Smooth muscle cell (in vitro differentiated cells): ENCODE data around the gene LRRTM4. TPM values are rescaled to one million over a fixed set of nuclear protein-coding genes. Genes with fewer than 3 reads are reported as not detected.
A peak's percentile ranks its signal among the peaks of the same experiment; 100 is the strongest.

Experiments
- DNase-seq: peaks from one replicate; lab custom pipeline; 2025; ENCODE audit not compliant: unreplicated experiment; lab: John Stamatoyannopoulos, UW
- H2AFZ ChIP-seq: fragments of 200-600 bp; sonication (generic); 2 replicates; pipeline ENCODE4 v1.6.0; 2016; ENCODE audit warnings: antibody characterized with exemption, low read depth, mild to moderate bottlenecking
- H3F3A ChIP-seq: fragments of 200-600 bp; sonication (generic); 2 replicates; pipeline ENCODE4 v1.6.0; 2017; ENCODE audit warnings: antibody characterized with exemption, low read depth
- H3K27ac ChIP-seq: fragments of 200-600 bp; sonication (generic); 2 replicates; pipeline ENCODE4 v1.5.1; 2016; ENCODE audit warnings: low read depth, mild to moderate bottlenecking
- H3K27me3 ChIP-seq: fragments of 200-600 bp; sonication (generic); 2 replicates; pipeline ENCODE4 v1.6.1; 2016; ENCODE audit warnings: low read depth, mild to moderate bottlenecking
- H3K36me3 ChIP-seq: fragments of 200-600 bp; sonication (generic); 2 replicates; pipeline ENCODE4 v1.5.1; 2016; ENCODE audit warnings: low read depth
- H3K4me1 ChIP-seq: fragments of 200-600 bp; sonication (generic); 2 replicates; pipeline ENCODE4 v1.5.1; 2016; ENCODE audit warnings: low read depth
- H3K4me2 ChIP-seq: fragments of 200-600 bp; sonication (generic); 2 replicates; pipeline ENCODE4 v1.6.0; 2016; ENCODE audit warnings: mild to moderate bottlenecking
- H3K4me3 ChIP-seq: fragments of 200-600 bp; sonication (generic); 2 replicates; pipeline ENCODE4 v1.5.1; 2016; ENCODE audit warnings: mild to moderate bottlenecking
- H3K79me2 ChIP-seq: fragments of 200-600 bp; sonication (generic); 2 replicates; pipeline ENCODE4 v1.6.0; 2016; ENCODE audit warnings: low read depth, mild to moderate bottlenecking
- H3K9ac ChIP-seq: fragments of 200-600 bp; sonication (generic); 2 replicates; pipeline ENCODE4 v1.6.0; 2016; ENCODE audit warnings: low read depth
- H3K9me3 ChIP-seq: fragments of 200-600 bp; sonication (generic); replicated peaks from 2 replicates; pipeline ENCODE4 v1.5.1; 2016; ENCODE audit warnings: low read depth
- H4K20me1 ChIP-seq: fragments of 200-600 bp; sonication (generic); 2 replicates; pipeline ENCODE4 v1.6.0; 2016; ENCODE audit warnings: low read depth
- CTCF ChIP-seq: fragments of 200-600 bp; sonication (generic); IDR thresholded peaks from 2 replicates; pipeline ENCODE4 v1.5.1; 2017; ENCODE audit warnings: borderline replicate concordance, mild to moderate bottlenecking, antibody characterized with exemption; ENCODE audit not compliant: insufficient read depth, poor library complexity, severe bottlenecking
- WGBS: methylation state at CpG from one replicate; pipeline ENCODE4 v1.1.7; 2016; ENCODE audit warnings: low lambda C conversion rate; 5-methylcytosine and 5-hydroxymethylcytosine counted together
- polyA plus RNA-seq: library from polyadenylated mRNA; unstranded; fragments of >200 nt; fragmentation: Nextera tagmentation; extraction: Ambion mirVana; gene quantifications from 2 replicates; pipeline ENCODE4 v1.2.1, GENCODE V29; 2016
- total RNA-seq: library from RNA; depleted of rRNA; stranded (reverse); fragments of >200 nt; gene quantifications from 2 replicates; pipeline ENCODE4 v1.2.3, GENCODE V29; 2014

The LRRTM4 gene
- total and polyA plus RNA-seq, 2 experiments from 2014 or later: 1.4 to 5.5 TPM

GRCh38 chr2:76998152-76998551, 524.0 kb downstream of the LRRTM4 start:
- no peak overlapping the region for H3K4me3 ChIP-seq
- H3K4me1 ChIP-seq: no peaks in the 10 kb centered on the region

GRCh38 chr2:76997296-76997695, 524.9 kb downstream of the LRRTM4 start:
- Histone ChIP-seq H3K27me3 (no peaks in the 10 kb centered on the region), H3K36me3 (no peaks in the 10 kb centered on the region), H3K79me2 (no peaks in the 10 kb centered on the region), H3F3A (no peaks in the 10 kb centered on the region), H3K9me3 (no peaks in the 10 kb centered on the region), H3K4me2 (no peak overlapping the region), H3K4me1 (no peaks in the 10 kb centered on the region), H2AFZ (no peak overlapping the region), H3K4me3 (no peak overlapping the region), H3K9ac (no peak overlapping the region), H3K27ac (no peak overlapping the region), H4K20me1 (no peaks in the 10 kb centered on the region)
- 81% methylated on average over 1 of the region's 1 CpG for WGBS
- no peak for TF ChIP-seq CTCF
- no peak for DNase-seq

More at GRCh38 chr2:76998152-76998551, 524.0 kb downstream of the LRRTM4 start:
- no peaks in the 10 kb centered on the region for H3K79me2 ChIP-seq
- no peak overlapping the region for H2AFZ ChIP-seq
- no peaks in the 10 kb centered on the region for H3F3A ChIP-seq
- DNase-seq: no peak
- no peak overlapping the region for H3K9ac ChIP-seq
- no peaks in the 10 kb centered on the region for H3K27me3 ChIP-seq
- H3K4me2 ChIP-seq: no peak overlapping the region
- no peaks in the 10 kb centered on the region for H3K9me3 ChIP-seq
- H3K27ac ChIP-seq: no peak overlapping the region
- TF ChIP-seq CTCF: no peak
- H4K20me1 ChIP-seq: no peaks in the 10 kb centered on the region
- no peaks in the 10 kb centered on the region for H3K36me3 ChIP-seq

GRCh38 chr2:76985387-76986136, 536.6 kb downstream of the LRRTM4 start:
- Histone ChIP-seq H2AFZ (peak overlapping the region; percentile 23), H3K27ac (peak overlapping the region; percentile 36), H3K4me1 (peaks cover 34% of the 10 kb centered on the region), H3K36me3 (no peaks in the 10 kb centered on the region), H4K20me1 (no peaks in the 10 kb centered on the region), H3K9me3 (no peaks in the 10 kb centered on the region), H3K4me2 (peak overlapping the region; percentile 66), H3K27me3 (no peaks in the 10 kb centered on the region), H3K79me2 (no peaks in the 10 kb centered on the region), H3K9ac (peak overlapping the region; percentile 1), H3F3A (peaks cover 5% of the 10 kb centered on the region), H3K4me3 (peak overlapping the region; percentile 6)
- WGBS: 29% methylated on average over 11 of the region's 11 CpGs
- no peak for DNase-seq
- no peak for TF ChIP-seq CTCF

- H4K20me1 ChIP-seq: no peaks in the 10 kb centered on the region
- no peak overlapping the region for H3K4me3 ChIP-seq
- TF ChIP-seq CTCF: no peak
- H3K27me3 ChIP-seq: no peaks in the 10 kb centered on the region
- H3K9me3 ChIP-seq: no peaks in the 10 kb centered on the region
- peak overlapping the region; percentile 66 for H3K4me2 ChIP-seq
- H3F3A ChIP-seq: peaks cover 5% of the 10 kb centered on the region
- H2AFZ ChIP-seq: no peak overlapping the region
- H3K36me3 ChIP-seq: no peaks in the 10 kb centered on the region
- no peak for DNase-seq
- H3K27ac ChIP-seq: peak overlapping the region; percentile 36
- H3K9ac ChIP-seq: no peak overlapping the region
- no peaks in the 10 kb centered on the region for H3K79me2 ChIP-seq
- WGBS: 20% methylated on average over 2 of the region's 2 CpGs
- peaks cover 34% of the 10 kb centered on the region for H3K4me1 ChIP-seq
Observed at GRCh38 chr2:76984359-76984758, 537.8 kb downstream of the LRRTM4 start.
